ENCODE measurements around the gene RBX1.

RBX1 gene

GRCh38 chr22:40957601-40958000 lies 6.4 kb downstream of the RBX1 start:
- DNase-seq (ENCODE audit: low spot score) (no peak), ATAC-seq (ENCODE audit: low read depth) (no peak)
- Histone ChIP-seq H3K4me1 (ENCODE audit: insufficient read depth, poor library complexity, severe bottlenecking) (peaks cover 6% of the 10 kb centered on the region), H3K9me3 (ENCODE audit: severe bottlenecking) (no peaks in the 10 kb centered on the region), H3K27ac (ENCODE audit: poor library complexity, severe bottlenecking) (no peak overlapping the region), H3K27me3 (ENCODE audit: insufficient read depth, poor library complexity, severe bottlenecking) (no peaks in the 10 kb centered on the region), H3K4me3 (ENCODE audit: severe bottlenecking) (no peak overlapping the region), H3K36me3 (ENCODE audit: low read depth) (peaks cover 91% of the 10 kb centered on the region)
- TF ChIP-seq CTCF (IDR thresholded peaks at IDR 0.05; ENCODE audit: poor library complexity, severe bottlenecking), result no peak

GRCh38 chr22:40958299-40958698 lies 7.1 kb downstream of the RBX1 start:
- ATAC-seq (ENCODE audit: low read depth) (no peak), DNase-seq (ENCODE audit: low spot score) (no peak)
- no peak for TF ChIP-seq CTCF (IDR thresholded peaks at IDR 0.05; ENCODE audit: poor library complexity, severe bottlenecking)
- peaks cover 93% of the 10 kb centered on the region for H3K36me3 ChIP-seq (ENCODE audit: low read depth)
- peaks cover under 1% of the 10 kb centered on the region for H3K4me1 ChIP-seq (ENCODE audit: insufficient read depth, poor library complexity, severe bottlenecking)
- H3K27ac ChIP-seq (ENCODE audit: poor library complexity, severe bottlenecking), result no peak overlapping the region
- H3K4me3 ChIP-seq (ENCODE audit: severe bottlenecking), result no peak overlapping the region
- H3K9me3 ChIP-seq (ENCODE audit: severe bottlenecking), result no peaks in the 10 kb centered on the region
- no peaks in the 10 kb centered on the region for H3K27me3 ChIP-seq (ENCODE audit: insufficient read depth, poor library complexity, severe bottlenecking)

GRCh38 chr22:40960145-40960544 lies 9.0 kb downstream of the RBX1 start:
- Histone ChIP-seq H3K9me3 (ENCODE audit: severe bottlenecking) (no peaks in the 10 kb centered on the region), H3K27me3 (ENCODE audit: insufficient read depth, poor library complexity, severe bottlenecking) (no peaks in the 10 kb centered on the region), H3K4me1 (ENCODE audit: insufficient read depth, poor library complexity, severe bottlenecking) (no peaks in the 10 kb centered on the region), H3K27ac (ENCODE audit: poor library complexity, severe bottlenecking) (no peak overlapping the region), H3K4me3 (ENCODE audit: severe bottlenecking) (no peak overlapping the region), H3K36me3 (ENCODE audit: low read depth) (peaks cover 92% of the 10 kb centered on the region)
- DNase-seq (ENCODE audit: low spot score) (no peak), ATAC-seq (ENCODE audit: low read depth) (peak; percentile 29; the same call in 1 of the 3 replicates)
- TF ChIP-seq CTCF (IDR thresholded peaks at IDR 0.05; ENCODE audit: poor library complexity, severe bottlenecking), result no peak

- Histone ChIP-seq H3K36me3 (ENCODE audit: low read depth) (peaks cover 86% of the 10 kb centered on the region), H3K27ac (ENCODE audit: poor library complexity, severe bottlenecking) (no peak overlapping the region), H3K27me3 (ENCODE audit: insufficient read depth, poor library complexity, severe bottlenecking) (no peaks in the 10 kb centered on the region), H3K9me3 (ENCODE audit: severe bottlenecking) (no peaks in the 10 kb centered on the region), H3K4me3 (ENCODE audit: severe bottlenecking) (no peak overlapping the region), H3K4me1 (ENCODE audit: insufficient read depth, poor library complexity, severe bottlenecking) (no peaks in the 10 kb centered on the region)
- ATAC-seq (ENCODE audit: low read depth), result no peak
- no peak for TF ChIP-seq CTCF (IDR thresholded peaks at IDR 0.05; ENCODE audit: poor library complexity, severe bottlenecking)
- DNase-seq (ENCODE audit: low spot score), result no peak
Measured at GRCh38 chr22:40965936-40966725, 15.0 kb downstream of the RBX1 start.

GRCh38 chr22:40966726-40967085 lies 15.5 kb downstream of the RBX1 start:
- peaks cover 81% of the 10 kb centered on the region for H3K36me3 ChIP-seq (ENCODE audit: low read depth)
- TF ChIP-seq CTCF (IDR thresholded peaks at IDR 0.05; ENCODE audit: poor library complexity, severe bottlenecking), result no peak
- ATAC-seq (ENCODE audit: low read depth), result no peak
- no peaks in the 10 kb centered on the region for H3K27me3 ChIP-seq (ENCODE audit: insufficient read depth, poor library complexity, severe bottlenecking)
- H3K9me3 ChIP-seq (ENCODE audit: severe bottlenecking), result no peaks in the 10 kb centered on the region
- no peak overlapping the region for H3K27ac ChIP-seq (ENCODE audit: poor library complexity, severe bottlenecking)
- DNase-seq (ENCODE audit: low spot score), result no peak
- no peak overlapping the region for H3K4me3 ChIP-seq (ENCODE audit: severe bottlenecking)
- H3K4me1 ChIP-seq (ENCODE audit: insufficient read depth, poor library complexity, severe bottlenecking), result no peaks in the 10 kb centered on the region
